ENCODE results near the gene NOXA1. TPM values are rescaled to one million over a fixed set of nuclear protein-coding genes. Genes with fewer than 3 reads are reported as not detected.
"Not testable (repeated sequence)": the region's sequence is repeated elsewhere in the genome, so short reads cannot be mapped to it uniquely, and the experiment has no call there.

The NOXA1 gene
- total RNA-seq, 4 donors from 2014 or later, result 6.3 to 11.4 (median 10.1) TPM

GRCh38 chr9:137385061-137385655 is 38.0 kb upstream of the NOXA1 start:
- WGBS, 2 donors, result 89 to 90% methylated on average over 25 to 26 of the region's 26 CpGs
- DNase-seq (ENCODE audit: low spot score in 2 of 2), result no peak
- TF ChIP-seq POLR2A (IDR thresholded peaks at IDR 0.05) (no peak), CTCF (IDR thresholded peaks at IDR 0.05) (no peak), EP300 (IDR thresholded peaks at IDR 0.05) (no peak)

GRCh38 chr9:137386507-137387113 is 36.6 kb upstream of the NOXA1 start:
- H3K27ac ChIP-seq; H3K27me3 ChIP-seq; H3K4me3 ChIP-seq; DNase-seq (ENCODE audit: low spot score in 2 of 2); H3K9me3 ChIP-seq: not testable (repeated sequence)
- Histone ChIP-seq H3K36me3 (peaks cover 0 to 55% (median 0%) of the 10 kb centered on the region in 3 donors), H3K4me1 (peaks cover 0 to 15% (median 0%) of the 10 kb centered on the region in 4 donors)
- WGBS, 2 donors, result 72 to 74% methylated on average over 11 to 12 of the region's 12 CpGs

More at GRCh38 chr9:137385061-137385655, 38.0 kb upstream of the NOXA1 start:
- H3K4me1 ChIP-seq, result peaks cover 0 to 15% (median 0%) of the 10 kb centered on the region in 4 donors
- H3K36me3 ChIP-seq, result peaks cover 0 to 43% (median 0%) of the 10 kb centered on the region in 3 donors
- H3K4me3 ChIP-seq, result no peak overlapping the region
- no peaks in the 10 kb centered on the region for H3K27me3 ChIP-seq
- no peaks in the 10 kb centered on the region for H3K9me3 ChIP-seq
- H3K27ac ChIP-seq, result no peak overlapping the region

GRCh38 chr9:137387114-137387890 is 35.9 kb upstream of the NOXA1 start:
- DNase-seq (ENCODE audit: low spot score in 2 of 2), result no peak
- no peaks in the 10 kb centered on the region for H3K27me3 ChIP-seq

GRCh38 chr9:137387891-137388560 is 35.2 kb upstream of the NOXA1 start:
- TF ChIP-seq EP300 (IDR thresholded peaks at IDR 0.05) (no peak), CTCF (IDR thresholded peaks at IDR 0.05) (no peak), POLR2A (IDR thresholded peaks at IDR 0.05) (no peak)
- Histone ChIP-seq H3K36me3 (peaks cover 0 to 59% (median 0%) of the 10 kb centered on the region in 3 donors), H3K9me3 (no peaks in the 10 kb centered on the region), H3K27me3 (no peaks in the 10 kb centered on the region), H3K4me1 (peaks cover 0 to 15% (median 0%) of the 10 kb centered on the region in 4 donors), H3K27ac (peak overlapping the region in 2 of 4 donors; percentile 17 to 67), H3K4me3 (no peak overlapping the region)
- DNase-seq (ENCODE audit: low spot score in 2 of 2), result no peak
- WGBS, 2 donors, result 62 to 74% methylated on average over 15 to 23 of the region's 26 CpGs

More at GRCh38 chr9:137387114-137387890, 35.9 kb upstream of the NOXA1 start:
- 34 to 40% methylated on average over 20 to 30 of the region's 34 CpGs for WGBS, 2 donors
- peak overlapping the region in 2 of 4 donors; percentile 17 to 67 for H3K27ac ChIP-seq
- H3K4me1 ChIP-seq, result peaks cover 0 to 15% (median 0%) of the 10 kb centered on the region in 4 donors
- no peak overlapping the region for H3K4me3 ChIP-seq
- TF ChIP-seq EP300 (IDR thresholded peaks at IDR 0.05) (no peak), CTCF (IDR thresholded peaks at IDR 0.05) (no peak), POLR2A (IDR thresholded peaks at IDR 0.05) (no peak)
- peaks cover 0 to 59% (median 0%) of the 10 kb centered on the region in 3 donors for H3K36me3 ChIP-seq
- no peaks in the 10 kb centered on the region for H3K9me3 ChIP-seq
